ENCODE data around the gene RPA1.
A peak's percentile ranks its signal among the peaks of the same experiment; 100 is the strongest.

Gene RPA1

DNA sequence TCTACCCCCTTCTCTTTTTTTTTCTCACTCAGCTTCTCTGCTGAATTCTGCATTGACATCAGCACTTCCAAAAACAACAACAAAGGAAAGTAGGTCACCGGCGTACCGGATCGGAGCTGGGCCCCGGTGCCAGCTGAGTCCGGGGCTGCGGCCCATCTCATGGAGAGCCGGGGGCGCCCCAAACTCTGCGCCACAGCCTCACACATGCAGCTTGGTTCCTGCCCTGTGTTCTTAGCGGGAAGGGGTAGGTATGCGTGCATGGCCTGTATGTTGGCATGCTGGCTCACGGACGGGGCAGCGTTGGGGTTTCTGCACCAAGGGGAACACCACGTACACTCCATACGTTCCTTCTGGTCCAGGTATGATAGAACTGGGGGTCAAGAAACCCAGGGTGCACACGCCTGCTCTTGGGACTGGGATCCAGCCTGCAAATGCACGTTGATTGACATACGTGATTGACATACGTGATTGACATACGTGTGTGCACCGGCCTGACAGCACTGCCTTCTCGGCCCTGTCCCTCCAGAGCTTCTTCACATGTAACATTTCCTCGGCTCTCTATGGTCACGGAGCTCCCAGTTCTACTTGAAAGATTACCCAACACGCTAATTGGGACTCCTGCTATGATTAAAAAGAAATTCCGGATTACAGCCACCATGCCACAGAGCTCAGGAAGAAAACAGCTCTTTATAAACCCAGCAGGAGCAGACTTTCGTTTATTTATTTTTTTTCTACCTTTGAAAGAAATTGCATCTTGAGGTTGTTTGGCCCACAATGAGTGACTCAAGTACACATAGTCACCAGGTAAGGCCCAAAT, 88.7 kb downstream of the RPA1 start:
- DNase-seq (ENCODE audit: low read depth), result no peak
- H3K4me3 ChIP-seq (ENCODE audit: low read depth, low read length), result no peak overlapping the region
- in situ Hi-C loops (cut with HindIII; ENCODE audit: low sequenced_read_pairs), result loop anchor here (5.0 kb wide), 1 partner anchor 114 kb away; the partner anchor contains the start of gene DPH1
- TF ChIP-seq, protein P1, sequence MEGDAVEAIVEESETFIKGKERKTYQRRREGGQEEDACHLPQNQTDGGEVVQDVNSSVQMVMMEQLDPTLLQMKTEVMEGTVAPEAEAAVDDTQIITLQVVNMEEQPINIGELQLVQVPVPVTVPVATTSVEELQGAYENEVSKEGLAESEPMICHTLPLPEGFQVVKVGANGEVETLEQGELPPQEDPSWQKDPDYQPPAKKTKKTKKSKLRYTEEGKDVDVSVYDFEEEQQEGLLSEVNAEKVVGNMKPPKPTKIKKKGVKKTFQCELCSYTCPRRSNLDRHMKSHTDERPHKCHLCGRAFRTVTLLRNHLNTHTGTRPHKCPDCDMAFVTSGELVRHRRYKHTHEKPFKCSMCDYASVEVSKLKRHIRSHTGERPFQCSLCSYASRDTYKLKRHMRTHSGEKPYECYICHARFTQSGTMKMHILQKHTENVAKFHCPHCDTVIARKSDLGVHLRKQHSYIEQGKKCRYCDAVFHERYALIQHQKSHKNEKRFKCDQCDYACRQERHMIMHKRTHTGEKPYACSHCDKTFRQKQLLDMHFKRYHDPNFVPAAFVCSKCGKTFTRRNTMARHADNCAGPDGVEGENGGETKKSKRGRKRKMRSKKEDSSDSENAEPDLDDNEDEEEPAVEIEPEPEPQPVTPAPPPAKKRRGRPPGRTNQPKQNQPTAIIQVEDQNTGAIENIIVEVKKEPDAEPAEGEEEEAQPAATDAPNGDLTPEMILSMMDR (IDR thresholded peaks at IDR 0.05; ENCODE audit: low read depth, low read length, missing control alignments), result no peak

DNA sequence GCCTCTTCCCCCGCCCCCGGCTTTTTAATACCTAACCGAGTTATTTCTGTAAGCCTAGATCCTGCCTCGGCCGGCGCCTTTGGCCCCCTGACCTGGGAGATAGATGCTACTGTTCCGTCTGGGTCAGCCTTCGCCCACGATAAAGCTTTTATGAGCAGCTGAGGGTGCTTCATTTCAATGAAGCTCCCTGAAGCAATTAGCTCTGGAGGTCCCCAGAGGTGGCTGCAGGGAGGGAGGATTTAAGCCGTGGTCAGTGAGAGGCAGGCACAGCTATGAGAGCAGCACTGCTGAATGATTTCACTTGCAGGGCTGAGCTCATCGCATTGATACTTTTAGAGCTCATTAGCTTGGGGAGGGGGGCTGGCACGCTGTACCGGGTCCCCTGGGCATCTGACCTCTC, 89.4 kb downstream of the RPA1 start:
- TF ChIP-seq, protein P1 (IDR thresholded peaks at IDR 0.05; ENCODE audit: low read depth, low read length, missing control alignments), result no peak
- in situ Hi-C loops (cut with HindIII; ENCODE audit: low sequenced_read_pairs), result loop anchor here (5.0 kb wide), 1 partner anchor 113 kb away; the partner anchor contains the start of gene DPH1
- no peak for DNase-seq (ENCODE audit: low read depth)
- no peak overlapping the region for H3K4me3 ChIP-seq (ENCODE audit: low read depth, low read length)

DNA sequence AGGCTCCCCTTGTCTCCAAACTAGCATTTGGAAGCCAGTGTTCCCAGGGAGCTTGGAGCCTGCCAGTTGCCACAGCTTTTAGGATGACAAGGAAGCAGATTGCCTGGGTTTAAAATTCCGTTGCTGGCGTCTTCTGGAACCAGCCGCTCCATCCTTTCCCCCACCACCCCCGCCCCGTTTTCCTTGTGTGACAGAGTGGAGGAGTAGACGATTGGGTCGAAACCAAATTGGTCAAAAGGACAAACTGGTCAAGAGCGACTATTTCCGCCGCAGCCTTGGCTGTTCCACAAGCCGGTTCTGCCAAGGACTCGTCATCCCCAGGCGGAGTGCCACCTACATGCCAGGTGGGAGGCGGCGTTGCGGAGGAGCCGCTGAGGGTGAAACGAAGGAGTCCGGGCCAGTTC, 91.1 kb downstream of the RPA1 start:
- in situ Hi-C loops (cut with HindIII; ENCODE audit: low sequenced_read_pairs), result no loop called here
- DNase-seq (ENCODE audit: low read depth), result no peak
- no peak overlapping the region for H3K4me3 ChIP-seq (ENCODE audit: low read depth, low read length)
- TF ChIP-seq, protein P1 (IDR thresholded peaks at IDR 0.05; ENCODE audit: low read depth, low read length, missing control alignments), result no peak

DNA sequence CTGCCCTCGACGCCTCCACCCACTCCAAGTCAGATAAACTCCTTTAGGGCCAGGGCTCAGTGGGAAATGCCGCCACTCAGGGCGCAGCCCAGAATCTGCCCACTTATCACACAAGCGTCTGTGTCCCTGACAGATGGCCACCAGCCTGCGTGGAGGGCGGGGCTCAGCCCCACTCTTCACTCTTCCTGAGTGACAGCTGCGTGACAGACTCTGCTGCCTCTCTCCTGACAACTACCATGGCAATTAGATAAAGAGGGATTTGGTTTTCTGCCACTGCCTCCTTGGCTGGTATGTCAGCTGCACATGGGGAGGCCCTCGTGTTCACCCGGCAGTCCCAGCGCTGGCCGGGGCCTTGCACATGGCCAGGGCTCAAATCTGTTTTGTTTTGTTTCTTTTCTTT, 99.2 kb downstream of the RPA1 start:
- no peak for DNase-seq (ENCODE audit: low read depth)
- in situ Hi-C loops (cut with HindIII; ENCODE audit: low sequenced_read_pairs), result no loop called here
- TF ChIP-seq, protein P1 (IDR thresholded peaks at IDR 0.05; ENCODE audit: low read depth, low read length, missing control alignments), result no peak
- no peak overlapping the region for H3K4me3 ChIP-seq (ENCODE audit: low read depth, low read length)

DNA sequence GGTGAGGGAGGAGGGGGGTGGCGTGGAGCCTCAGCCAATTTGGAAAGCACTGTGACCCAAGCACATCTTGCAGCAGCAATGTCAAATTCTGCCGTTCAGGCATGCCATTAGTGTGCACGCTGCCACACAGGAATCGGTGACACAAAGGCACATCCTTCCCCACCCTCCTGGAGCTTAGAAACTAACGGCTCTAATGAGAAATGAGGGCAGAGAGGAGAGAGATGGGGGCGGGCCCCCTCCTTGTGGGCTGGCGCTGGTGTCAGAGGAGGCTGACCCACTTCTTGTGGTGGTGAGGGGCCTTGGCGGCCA, 100.5 kb downstream of the RPA1 start:
- no peak for DNase-seq (ENCODE audit: low read depth)
- in situ Hi-C loops (cut with HindIII; ENCODE audit: low sequenced_read_pairs), result no loop called here
- no peak overlapping the region for H3K4me3 ChIP-seq (ENCODE audit: low read depth, low read length)
- TF ChIP-seq, protein P1 (IDR thresholded peaks at IDR 0.05; ENCODE audit: low read depth, low read length, missing control alignments), result no peak

DNA sequence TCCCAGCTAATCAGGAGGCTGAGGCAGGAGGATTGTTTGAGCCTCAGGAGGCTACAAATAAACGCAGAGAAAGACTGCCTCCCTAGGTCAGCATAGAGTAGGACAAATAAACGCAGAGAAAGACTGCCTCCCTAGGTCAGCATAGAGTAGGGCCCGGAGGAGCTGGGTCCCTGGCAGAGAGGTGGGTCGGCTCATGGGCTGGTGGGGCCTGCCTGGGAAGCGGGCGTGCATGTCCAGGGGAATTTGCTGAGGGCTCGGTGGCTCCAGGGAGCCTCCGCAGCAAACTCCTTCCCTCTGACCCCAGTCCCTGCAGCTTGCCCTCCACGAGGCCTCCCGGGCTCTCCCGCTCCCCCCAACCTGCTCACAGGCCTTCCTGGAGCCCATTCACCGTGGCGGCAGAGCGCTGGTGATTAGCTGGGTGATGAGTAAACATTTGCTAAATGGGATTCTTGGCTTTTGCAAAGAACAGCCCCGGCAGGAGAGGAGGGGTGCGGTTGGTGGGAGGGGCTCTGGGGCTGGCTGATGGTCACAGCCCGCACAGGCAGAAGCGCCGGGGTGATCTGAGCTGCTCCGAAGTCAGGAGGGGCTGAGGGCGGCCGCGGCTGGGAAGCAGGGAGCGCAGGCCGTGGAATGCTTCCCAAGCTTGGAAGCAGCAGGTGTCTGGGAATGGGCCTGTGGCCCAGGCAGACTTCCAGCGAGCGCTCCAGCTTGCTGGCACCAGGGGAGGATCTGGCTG, 102.2 kb downstream of the RPA1 start:
- TF ChIP-seq, protein P1 (IDR thresholded peaks at IDR 0.05; ENCODE audit: low read depth, low read length, missing control alignments), result no peak
- DNase-seq (ENCODE audit: low read depth), result peak; percentile 65
- H3K4me3 ChIP-seq (ENCODE audit: low read depth, low read length), result no peak overlapping the region
- in situ Hi-C loops (cut with HindIII; ENCODE audit: low sequenced_read_pairs), result no loop called here
